ENCODE measurements around the gene PSG5. TPM values are rescaled to one million over a fixed set of nuclear protein-coding genes. Genes with fewer than 3 reads are reported as not detected.
"Not testable (repeated sequence)": the region's sequence is repeated elsewhere in the genome, so short reads cannot be mapped to it uniquely, and the experiment has no call there.

Gene PSG5
- total and polyA plus RNA-seq, 10 of the 15 experiments (the other 5 are each of a cell fraction or from before 2014, with no cell fraction given), result 0.27 TPM; not detected in 9

DNA sequence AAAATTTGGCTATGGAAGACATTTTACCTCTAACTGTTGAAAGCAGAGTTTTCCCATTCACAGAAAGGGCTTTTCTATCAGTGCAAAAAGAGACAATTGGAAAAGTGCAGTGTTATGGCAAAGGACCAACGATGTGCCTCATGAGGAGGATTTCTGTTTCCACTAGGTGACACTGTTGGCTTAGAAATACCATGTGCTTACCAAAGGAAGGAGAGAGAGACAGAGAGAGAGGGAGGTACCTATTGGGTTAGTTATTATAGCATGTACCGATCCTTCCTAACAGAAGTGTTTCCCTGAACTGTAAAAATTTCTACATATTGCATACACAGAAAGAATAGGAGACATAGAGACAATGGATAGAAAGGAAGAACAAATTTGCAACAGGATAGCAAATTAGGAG, 43.0 kb upstream of the PSG5 start:
- Histone ChIP-seq H3K4me3 (no peak overlapping the region), H3K9me3 (replicated peaks; ENCODE audit: control insufficient read depth, insufficient read depth, low read length) (peaks cover 2% of the 10 kb centered on the region; the same call in 1 of the 3 replicates), H3K4me1 (ENCODE audit: control insufficient read depth, insufficient read depth, low read length) (no peaks in the 10 kb centered on the region), H4K20me1 (ENCODE audit: control insufficient read depth, insufficient read depth) (no peaks in the 10 kb centered on the region), H3K27me3 (replicated peaks in 1 of 2; ENCODE audit: control insufficient read depth in 2 of 2, insufficient read depth in 2 of 2, low read length in 1 of 2) (no peaks in the 10 kb centered on the region), H3K36me3 (ENCODE audit: control insufficient read depth in 2 of 2, insufficient read depth in 2 of 2, low read length in 1 of 2) (no peaks in the 10 kb centered on the region), H2AFZ (ENCODE audit: control insufficient read depth, low read depth, low read length) (no peak overlapping the region), H3K9ac (ENCODE audit: control insufficient read depth, insufficient read depth, low read length) (no peak overlapping the region), H3K79me2 (ENCODE audit: control insufficient read depth, insufficient read depth, low read length) (no peaks in the 10 kb centered on the region), H3K27ac (ENCODE audit: control insufficient read depth, insufficient read depth) (no peak overlapping the region), H3K4me2 (ENCODE audit: control insufficient read depth, insufficient read depth) (no peak overlapping the region)
- ChIA-PET SMC1A (ENCODE audit: uncharacterized antibody, unreplicated experiment) (no interaction called here), RAD21 (ENCODE audit: unreplicated experiment) (no interaction called here), POLR2A (no interaction called here), CTCF (no interaction called here)
- BruUV-seq (replicated peaks), result no TSS peak
- TF ChIP-seq CEBPB (IDR thresholded peaks at IDR 0.05; ENCODE audit: borderline replicate concordance in 1 of 2, low read depth in 2 of 2, low read length in 2 of 2) (no peak), BACH1 (IDR thresholded peaks at IDR 0.05; ENCODE audit: borderline replicate concordance) (no peak), SREBF2 (IDR thresholded peaks at IDR 0.05; ENCODE audit: low read length) (no peak), SUPT20H (IDR thresholded peaks at IDR 0.05; ENCODE audit: borderline replicate concordance, control insufficient read depth, low read depth, low read length) (no peak), SMAD1 (IDR thresholded peaks at IDR 0.05; ENCODE audit: low read depth, partially characterized antibody) (no peak), CHD4 (IDR thresholded peaks at IDR 0.05) (no peak), ASH2L (IDR thresholded peaks at IDR 0.05; ENCODE audit: borderline replicate concordance, low read depth) (no peak), SRF (IDR thresholded peaks at IDR 0.05; ENCODE audit: low read depth in 2 of 2, low read length in 2 of 2) (no peak)
- DNase-seq (ENCODE audit: low read depth, low spot score), result no peak
- FAIRE-seq, result no peak
- 43% methylated on average over 2 of the region's 2 CpGs for WGBS (ENCODE audit: insufficient coverage, insufficient replicate concordance, low lambda C conversion rate, missing lambda C conversion rate)
- intact Hi-C loops (cut with micrococcal nuclease; ENCODE audit: unreplicated experiment) (no loop called here), in situ Hi-C loops (cut with MboI) (no loop called here)
- ATAC-seq, result no peak

- ATAC-seq; H3K79me2 ChIP-seq (ENCODE audit: control insufficient read depth, insufficient read depth, low read length); intact Hi-C loops (cut with micrococcal nuclease; ENCODE audit: unreplicated experiment); BruUV-seq (replicated peaks); H2AFZ ChIP-seq (ENCODE audit: control insufficient read depth, low read depth, low read length); in situ Hi-C loops (cut with MboI); H3K27me3 ChIP-seq (replicated peaks in 1 of 2; ENCODE audit: control insufficient read depth in 2 of 2, insufficient read depth in 2 of 2, low read length in 1 of 2); H3K36me3 ChIP-seq (ENCODE audit: control insufficient read depth in 2 of 2, insufficient read depth in 2 of 2, low read length in 1 of 2); RAD21 ChIA-PET (ENCODE audit: unreplicated experiment); H3K27ac ChIP-seq (ENCODE audit: control insufficient read depth, insufficient read depth); H4K20me1 ChIP-seq (ENCODE audit: control insufficient read depth, insufficient read depth); POLR2A ChIA-PET; FAIRE-seq; H3K9ac ChIP-seq (ENCODE audit: control insufficient read depth, insufficient read depth, low read length); CTCF ChIA-PET; H3K4me2 ChIP-seq (ENCODE audit: control insufficient read depth, insufficient read depth); H3K4me1 ChIP-seq (ENCODE audit: control insufficient read depth, insufficient read depth, low read length); DNase-seq (ENCODE audit: low read depth, low spot score); SMC1A ChIA-PET (ENCODE audit: uncharacterized antibody, unreplicated experiment); H3K9me3 ChIP-seq (replicated peaks; ENCODE audit: control insufficient read depth, insufficient read depth, low read length); H3K4me3 ChIP-seq: not testable (repeated sequence)
- TF ChIP-seq CBX3 (IDR thresholded peaks at IDR 0.05; ENCODE audit: borderline replicate concordance, low read depth) (peak; percentile 87; the same call in 1 of the 2 replicates), CBX5 (IDR thresholded peaks at IDR 0.05; ENCODE audit: low read depth) (0 out of 2 replicates have a peak, but pooled peaks have one; percentile 53)
- 63% methylated on average over 2 of the region's 2 CpGs for WGBS (ENCODE audit: insufficient coverage, insufficient replicate concordance, low lambda C conversion rate, missing lambda C conversion rate)
Measured at GRCh38 chr19:43228730-43229129, 42.4 kb upstream of the PSG5 start.

DNA sequence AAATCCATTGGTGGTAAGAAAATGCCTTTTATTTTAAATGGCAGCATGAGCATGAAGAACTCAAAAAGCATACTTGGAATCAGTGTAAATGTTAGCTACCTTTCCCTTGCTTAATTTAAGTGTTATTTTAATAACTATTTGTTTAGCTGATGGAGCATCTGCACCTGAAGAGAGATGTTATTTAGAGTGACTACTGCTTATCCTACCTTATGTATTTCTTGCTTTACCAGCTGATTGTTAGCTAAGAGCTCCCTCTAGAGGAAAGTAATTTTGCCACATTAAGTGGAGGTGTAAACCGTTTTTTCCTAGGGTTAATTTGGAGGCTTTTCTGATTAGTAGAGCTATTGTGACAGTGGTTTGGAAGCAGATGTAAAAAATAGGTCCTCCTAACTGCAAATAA, 40.6 kb upstream of the PSG5 start:
- SMC1A ChIA-PET (ENCODE audit: uncharacterized antibody, unreplicated experiment), result interaction anchor here (0.6 kb wide), 1 partner anchor 1213 kb away, joined by 3 read pairs; no protein-coding TSS in a partner anchor
- intact Hi-C loops (cut with micrococcal nuclease; ENCODE audit: unreplicated experiment); BruUV-seq (replicated peaks); H3K36me3 ChIP-seq (ENCODE audit: control insufficient read depth in 2 of 2, insufficient read depth in 2 of 2, low read length in 1 of 2); H3K9ac ChIP-seq (ENCODE audit: control insufficient read depth, insufficient read depth, low read length); H3K4me1 ChIP-seq (ENCODE audit: control insufficient read depth, insufficient read depth, low read length); RAD21 ChIA-PET (ENCODE audit: unreplicated experiment); ATAC-seq; FAIRE-seq; H2AFZ ChIP-seq (ENCODE audit: control insufficient read depth, low read depth, low read length); DNase-seq (ENCODE audit: low read depth, low spot score); POLR2A ChIA-PET; in situ Hi-C loops (cut with MboI); H3K27me3 ChIP-seq (replicated peaks in 1 of 2; ENCODE audit: control insufficient read depth in 2 of 2, insufficient read depth in 2 of 2, low read length in 1 of 2); H3K4me3 ChIP-seq; H3K27ac ChIP-seq (ENCODE audit: control insufficient read depth, insufficient read depth); CTCF ChIA-PET; H3K4me2 ChIP-seq (ENCODE audit: control insufficient read depth, insufficient read depth); H3K9me3 ChIP-seq (replicated peaks; ENCODE audit: control insufficient read depth, insufficient read depth, low read length); H3K79me2 ChIP-seq (ENCODE audit: control insufficient read depth, insufficient read depth, low read length); H4K20me1 ChIP-seq (ENCODE audit: control insufficient read depth, insufficient read depth): not testable (repeated sequence)
- WGBS (ENCODE audit: insufficient coverage, insufficient replicate concordance, low lambda C conversion rate, missing lambda C conversion rate), result 0% methylated on average over 1 of the region's 1 CpG

Measured in GM12878 (cell line).